GM23338 (cell line): ENCODE results near the gene PROKR1. TPM values are rescaled to one million over a fixed set of nuclear protein-coding genes. Genes with fewer than 3 reads are reported as not detected.

Source experiments
- ATAC-seq: fragments of 200-7000 bp; cut with Tn5 transposase; 3 replicates; pipeline ENCODE4 v1.9.1; 2020
- DNase-seq: peaks from one replicate; pipeline ENCODE4 v3.0.0-alpha.2; 2015; ENCODE audit warnings: low spot score
- H2AFZ ChIP-seq: fragments of 200-600 bp; sonication (generic); 2 replicates; pipeline ENCODE4 v1.8.0; 2016; ENCODE audit warnings: antibody characterized with exemption, mild to moderate bottlenecking, moderate library complexity
- H3F3A ChIP-seq: fragments of 200-600 bp; sonication (generic); replicated peaks from 2 replicates; pipeline ENCODE4 v1.8.0; 2017; ENCODE audit warnings: antibody characterized with exemption, mixed run types, low read depth
- H3K27ac ChIP-seq: fragments of 200-600 bp; sonication (generic); 2 replicates; pipeline ENCODE4 v1.6.1; 2016; ENCODE audit warnings: low read depth
- H3K27me3 ChIP-seq: fragments of 200-600 bp; sonication (generic); 2 replicates; pipeline ENCODE4 v1.8.0; 2016; ENCODE audit warnings: mild to moderate bottlenecking, mixed run types, moderate library complexity; ENCODE audit not compliant: insufficient read depth
- H3K36me3 ChIP-seq: fragments of 200-600 bp; sonication (generic); 2 replicates; pipeline ENCODE4 v1.8.0; 2016; ENCODE audit warnings: mild to moderate bottlenecking; ENCODE audit not compliant: insufficient read depth
- H3K4me1 ChIP-seq: fragments of 200-600 bp; sonication (generic); 2 replicates; pipeline ENCODE4 v1.8.0; 2016; ENCODE audit warnings: mild to moderate bottlenecking, moderate library complexity; ENCODE audit not compliant: insufficient read depth
- H3K4me2 ChIP-seq: fragments of 200-600 bp; sonication (generic); 2 replicates; pipeline ENCODE4 v1.7.1; 2017; ENCODE audit warnings: mixed run types
- H3K4me3 ChIP-seq: fragments of 200-600 bp; sonication (generic); 2 replicates; pipeline ENCODE4 v1.6.1; 2016; ENCODE audit warnings: mixed run types
- H3K79me2 ChIP-seq: fragments of 200-600 bp; sonication (generic); replicated peaks from 2 replicates; pipeline ENCODE4 v1.8.0; 2017; ENCODE audit warnings: mild to moderate bottlenecking; ENCODE audit not compliant: insufficient read depth
- H3K9me2 ChIP-seq: fragments of 200-600 bp; sonication (generic); 2 replicates; pipeline ENCODE4 v1.8.0; 2017; ENCODE audit not compliant: insufficient read depth
- H4K20me1 ChIP-seq: fragments of 200-600 bp; sonication (generic); replicated peaks from 2 replicates; pipeline ENCODE4 v1.8.0; 2017; ENCODE audit warnings: mild to moderate bottlenecking; ENCODE audit not compliant: insufficient read depth
- H3K27ac Mint-ChIP-seq: 2 replicates; pipeline ENCODE4 v1.8.0; 2020; ENCODE audit warnings: inconsistent platforms, mild to moderate bottlenecking, moderate library complexity, mixed read lengths
- H3K27me3 Mint-ChIP-seq: 3 replicates; pipeline ENCODE4 v1.8.0; 2022; ENCODE audit warnings: low read depth, mild to moderate bottlenecking, moderate library complexity, mixed read lengths, inconsistent platforms; ENCODE audit not compliant: insufficient read depth, poor library complexity
- H3K36me3 Mint-ChIP-seq: 3 replicates; pipeline ENCODE4 v1.8.0; 2021; ENCODE audit warnings: low read depth, mild to moderate bottlenecking, inconsistent platforms, moderate library complexity, mixed read lengths
- H3K4me1 Mint-ChIP-seq: 3 replicates; pipeline ENCODE4 v1.8.0; 2020; ENCODE audit warnings: mild to moderate bottlenecking, inconsistent platforms, mixed read lengths
- H3K4me3 Mint-ChIP-seq: 3 replicates; pipeline ENCODE4 v1.8.0; 2021; ENCODE audit warnings: moderate library complexity, mild to moderate bottlenecking, inconsistent platforms, mixed read lengths
- H3K9me3 Mint-ChIP-seq: 3 replicates; pipeline ENCODE4 v1.8.0; 2020; ENCODE audit warnings: moderate library complexity, mild to moderate bottlenecking, inconsistent platforms, mixed read lengths
- CREB1 ChIP-seq: fragments of 250-450 bp; sonication (Bioruptor Pico); IDR thresholded peaks from 2 replicates; pipeline ENCODE4 v1.5.0; 2020; ENCODE audit warnings: low read depth, mild to moderate bottlenecking, moderate library complexity
- EZH2 ChIP-seq: fragments of 200-600 bp; sonication (generic); IDR thresholded peaks from one replicate; pipeline ENCODE4 v1.8.0; 2017; ENCODE audit warnings: antibody characterized with exemption, mild to moderate bottlenecking, low read depth; ENCODE audit not compliant: unreplicated experiment
- EZH2phosphoT487 ChIP-seq: fragments of 200-600 bp; sonication (generic); IDR thresholded peaks from one replicate; pipeline ENCODE4 v1.8.1; 2018; ENCODE audit warnings: antibody characterized with exemption; ENCODE audit not compliant: unreplicated experiment
- NANOG ChIP-seq: IDR thresholded peaks from 2 replicates; pipeline ENCODE4 v1.6.1; 2016; ENCODE audit warnings: antibody characterized with exemption, borderline replicate concordance
- POLR2AphosphoS5 ChIP-seq: IDR thresholded peaks from 2 replicates; pipeline ENCODE4 v1.6.1; 2016; ENCODE audit warnings: antibody characterized with exemption, low read depth
- STAT1 ChIP-seq: IDR thresholded peaks from one replicate; pipeline ENCODE4 v1.6.1; 2016; ENCODE audit warnings: antibody characterized with exemption; ENCODE audit not compliant: unreplicated experiment
- ZNF331 ChIP-seq: fragments of 250-450 bp; sonication (Bioruptor Pico); IDR thresholded peaks from 2 replicates; pipeline ENCODE4 v1.5.0; 2020; ENCODE audit warnings: low read depth, mild to moderate bottlenecking, moderate library complexity
- polyA plus RNA-seq: library from polyadenylated mRNA; unstranded; fragments of >200 nt; fragmentation: Nextera tagmentation; extraction: Ambion mirVana; gene quantifications from 2 replicates; pipeline ENCODE4 v1.2.1, GENCODE V29; 2016
- total RNA-seq: library from RNA; depleted of rRNA; stranded (reverse); fragments of >200 nt; shearing (Covaris generic); gene quantifications from 2 replicates; pipeline ENCODE4 v1.2.3, GENCODE V29; 2014
- TF ChIP-seq, protein P1 (sequence below): fragments of 250-450 bp; sonication (Bioruptor Pico); IDR thresholded peaks from 2 replicates; pipeline ENCODE4 v1.5.0; 2020; ENCODE audit warnings: mild to moderate bottlenecking, moderate library complexity
- TF ChIP-seq, protein P2 (sequence below), 2 experiments: fragments of 200-600 bp in 1 of 2; sonication (generic) in 1 of 2; conservative IDR thresholded peaks; 2 replicates each; pipeline versions ENCODE4 v1.5.1 to v1.6.1; 2016 to 2017; ENCODE audit warnings: antibody characterized with exemption in 2 of 2, low read depth in 2 of 2, mild to moderate bottlenecking in 2 of 2, moderate library complexity in 1 of 2

The PROKR1 gene
- total and polyA plus RNA-seq, 2 experiments from 2014 or later = 0.61 to 5.3 TPM

GRCh38 chr2:68690851-68691250 lies 47.5 kb downstream of the PROKR1 start (continued):
- TF ChIP-seq, protein P1, sequence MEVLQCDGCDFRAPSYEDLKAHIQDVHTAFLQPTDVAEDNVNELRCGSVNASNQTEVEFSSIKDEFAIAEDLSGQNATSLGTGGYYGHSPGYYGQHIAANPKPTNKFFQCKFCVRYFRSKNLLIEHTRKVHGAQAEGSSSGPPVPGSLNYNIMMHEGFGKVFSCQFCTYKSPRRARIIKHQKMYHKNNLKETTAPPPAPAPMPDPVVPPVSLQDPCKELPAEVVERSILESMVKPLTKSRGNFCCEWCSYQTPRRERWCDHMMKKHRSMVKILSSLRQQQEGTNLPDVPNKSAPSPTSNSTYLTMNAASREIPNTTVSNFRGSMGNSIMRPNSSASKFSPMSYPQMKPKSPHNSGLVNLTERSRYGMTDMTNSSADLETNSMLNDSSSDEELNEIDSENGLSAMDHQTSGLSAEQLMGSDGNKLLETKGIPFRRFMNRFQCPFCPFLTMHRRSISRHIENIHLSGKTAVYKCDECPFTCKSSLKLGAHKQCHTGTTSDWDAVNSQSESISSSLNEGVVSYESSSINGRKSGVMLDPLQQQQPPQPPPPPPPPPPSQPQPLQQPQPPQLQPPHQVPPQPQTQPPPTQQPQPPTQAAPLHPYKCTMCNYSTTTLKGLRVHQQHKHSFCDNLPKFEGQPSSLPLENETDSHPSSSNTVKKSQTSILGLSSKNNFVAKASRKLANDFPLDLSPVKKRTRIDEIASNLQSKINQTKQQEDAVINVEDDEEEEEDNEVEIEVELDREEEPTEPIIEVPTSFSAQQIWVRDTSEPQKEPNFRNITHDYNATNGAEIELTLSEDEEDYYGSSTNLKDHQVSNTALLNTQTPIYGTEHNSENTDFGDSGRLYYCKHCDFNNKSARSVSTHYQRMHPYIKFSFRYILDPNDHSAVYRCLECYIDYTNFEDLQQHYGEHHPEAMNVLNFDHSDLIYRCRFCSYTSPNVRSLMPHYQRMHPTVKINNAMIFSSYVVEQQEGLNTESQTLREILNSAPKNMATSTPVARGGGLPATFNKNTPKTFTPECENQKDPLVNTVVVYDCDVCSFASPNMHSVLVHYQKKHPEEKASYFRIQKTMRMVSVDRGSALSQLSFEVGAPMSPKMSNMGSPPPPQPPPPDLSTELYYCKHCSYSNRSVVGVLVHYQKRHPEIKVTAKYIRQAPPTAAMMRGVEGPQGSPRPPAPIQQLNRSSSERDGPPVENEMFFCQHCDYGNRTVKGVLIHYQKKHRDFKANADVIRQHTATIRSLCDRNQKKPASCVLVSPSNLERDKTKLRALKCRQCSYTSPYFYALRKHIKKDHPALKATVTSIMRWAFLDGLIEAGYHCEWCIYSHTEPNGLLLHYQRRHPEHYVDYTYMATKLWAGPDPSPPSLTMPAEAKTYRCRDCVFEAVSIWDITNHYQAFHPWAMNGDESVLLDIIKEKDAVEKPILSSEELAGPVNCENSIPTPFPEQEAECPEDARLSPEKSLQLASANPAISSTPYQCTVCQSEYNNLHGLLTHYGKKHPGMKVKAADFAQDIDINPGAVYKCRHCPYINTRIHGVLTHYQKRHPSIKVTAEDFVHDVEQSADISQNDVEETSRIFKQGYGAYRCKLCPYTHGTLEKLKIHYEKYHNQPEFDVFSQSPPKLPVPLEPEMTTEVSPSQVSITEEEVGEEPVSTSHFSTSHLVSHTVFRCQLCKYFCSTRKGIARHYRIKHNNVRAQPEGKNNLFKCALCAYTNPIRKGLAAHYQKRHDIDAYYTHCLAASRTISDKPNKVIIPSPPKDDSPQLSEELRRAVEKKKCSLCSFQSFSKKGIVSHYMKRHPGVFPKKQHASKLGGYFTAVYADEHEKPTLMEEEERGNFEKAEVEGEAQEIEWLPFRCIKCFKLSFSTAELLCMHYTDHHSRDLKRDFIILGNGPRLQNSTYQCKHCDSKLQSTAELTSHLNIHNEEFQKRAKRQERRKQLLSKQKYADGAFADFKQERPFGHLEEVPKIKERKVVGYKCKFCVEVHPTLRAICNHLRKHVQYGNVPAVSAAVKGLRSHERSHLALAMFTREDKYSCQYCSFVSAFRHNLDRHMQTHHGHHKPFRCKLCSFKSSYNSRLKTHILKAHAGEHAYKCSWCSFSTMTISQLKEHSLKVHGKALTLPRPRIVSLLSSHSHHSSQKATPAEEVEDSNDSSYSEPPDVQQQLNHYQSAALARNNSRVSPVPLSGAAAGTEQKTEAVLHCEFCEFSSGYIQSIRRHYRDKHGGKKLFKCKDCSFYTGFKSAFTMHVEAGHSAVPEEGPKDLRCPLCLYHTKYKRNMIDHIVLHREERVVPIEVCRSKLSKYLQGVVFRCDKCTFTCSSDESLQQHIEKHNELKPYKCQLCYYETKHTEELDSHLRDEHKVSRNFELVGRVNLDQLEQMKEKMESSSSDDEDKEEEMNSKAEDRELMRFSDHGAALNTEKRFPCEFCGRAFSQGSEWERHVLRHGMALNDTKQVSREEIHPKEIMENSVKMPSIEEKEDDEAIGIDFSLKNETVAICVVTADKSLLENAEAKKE = no peak
- TF ChIP-seq ZNF331 (CRISPR knock-in tag) (no peak), EZH2phosphoT487 (no peak), EZH2 (no peak), POLR2AphosphoS5 (no peak)
- TF ChIP-seq, protein P2, sequence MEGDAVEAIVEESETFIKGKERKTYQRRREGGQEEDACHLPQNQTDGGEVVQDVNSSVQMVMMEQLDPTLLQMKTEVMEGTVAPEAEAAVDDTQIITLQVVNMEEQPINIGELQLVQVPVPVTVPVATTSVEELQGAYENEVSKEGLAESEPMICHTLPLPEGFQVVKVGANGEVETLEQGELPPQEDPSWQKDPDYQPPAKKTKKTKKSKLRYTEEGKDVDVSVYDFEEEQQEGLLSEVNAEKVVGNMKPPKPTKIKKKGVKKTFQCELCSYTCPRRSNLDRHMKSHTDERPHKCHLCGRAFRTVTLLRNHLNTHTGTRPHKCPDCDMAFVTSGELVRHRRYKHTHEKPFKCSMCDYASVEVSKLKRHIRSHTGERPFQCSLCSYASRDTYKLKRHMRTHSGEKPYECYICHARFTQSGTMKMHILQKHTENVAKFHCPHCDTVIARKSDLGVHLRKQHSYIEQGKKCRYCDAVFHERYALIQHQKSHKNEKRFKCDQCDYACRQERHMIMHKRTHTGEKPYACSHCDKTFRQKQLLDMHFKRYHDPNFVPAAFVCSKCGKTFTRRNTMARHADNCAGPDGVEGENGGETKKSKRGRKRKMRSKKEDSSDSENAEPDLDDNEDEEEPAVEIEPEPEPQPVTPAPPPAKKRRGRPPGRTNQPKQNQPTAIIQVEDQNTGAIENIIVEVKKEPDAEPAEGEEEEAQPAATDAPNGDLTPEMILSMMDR (conservative IDR thresholded peaks at IDR 0.05; ENCODE audit: low read depth in 2 of 2) = no peak

- no peak for ATAC-seq
- TF ChIP-seq CREB1 (no peak), STAT1 (no peak), NANOG (no peak), EZH2phosphoT487 (no peak)
- TF ChIP-seq, protein P2 (conservative IDR thresholded peaks at IDR 0.05; ENCODE audit: low read depth in 2 of 2) = no peak
- Mint-ChIP-seq H3K4me3 (no peak overlapping the region), H3K36me3 (peaks cover 24% of the 10 kb centered on the region; the same call in 2 of the 3 replicates), H3K9me3 (peaks cover 17% of the 10 kb centered on the region; the same call in 2 of the 3 replicates), H3K4me1 (peaks cover 36% of the 10 kb centered on the region), H3K27ac (no peak overlapping the region), H3K27me3 (no peaks in the 10 kb centered on the region)
- H3F3A ChIP-seq = no peaks in the 10 kb centered on the region
- peaks cover 10% of the 10 kb centered on the region for H3K9me2 ChIP-seq
- no peaks in the 10 kb centered on the region for H3K36me3 ChIP-seq
- H3K27me3 ChIP-seq = no peaks in the 10 kb centered on the region
- no peaks in the 10 kb centered on the region for H3K79me2 ChIP-seq
- no peak overlapping the region for H3K4me3 ChIP-seq
- no peaks in the 10 kb centered on the region for H4K20me1 ChIP-seq
- no peak overlapping the region for H3K4me2 ChIP-seq
- H3K4me1 ChIP-seq = peaks cover 41% of the 10 kb centered on the region
- no peak overlapping the region for H2AFZ ChIP-seq
- H3K27ac ChIP-seq = no peak overlapping the region
- no peak for DNase-seq
Observed at GRCh38 chr2:68692511-68692910, 49.1 kb downstream of the PROKR1 start.
